GM12873 (cell line): Measurements from ENCODE around the gene SGPP2.

Source experiments
- CTCF ChIP-seq: IDR thresholded peaks from 2 replicates; pipeline ENCODE4 v1.5.1; 2012; ENCODE audit warnings: low read depth, mild to moderate bottlenecking, moderate library complexity, low read length, control low read depth; ENCODE audit not compliant: insufficient read depth; ENCODE audit errors: missing control alignments

The SGPP2 gene

GRCh38 chr2:222456479-222457077, 32.2 kb downstream of the SGPP2 start:
- TF ChIP-seq CTCF: no peak

- no peak for TF ChIP-seq CTCF
Observed at GRCh38 chr2:222459983-222460382, 35.6 kb downstream of the SGPP2 start.

- no peak for TF ChIP-seq CTCF
Observed at GRCh38 chr2:222465746-222466145, 41.4 kb downstream of the SGPP2 start.

GRCh38 chr2:222468346-222468745, 44.0 kb downstream of the SGPP2 start:
- TF ChIP-seq CTCF: no peak

- TF ChIP-seq CTCF: no peak
Observed at GRCh38 chr2:222470802-222471468, 46.6 kb downstream of the SGPP2 start.

- no peak for TF ChIP-seq CTCF
Observed at GRCh38 chr2:222477962-222478608, 53.7 kb downstream of the SGPP2 start.

- no peak for TF ChIP-seq CTCF
Observed at GRCh38 chr2:222479859-222480258, 55.5 kb downstream of the SGPP2 start.
